IPS-11a (cell line): Measurements from ENCODE around the gene ALDH7A1.

Experiments
- H3K4me3 ChIP-seq: one replicate; pipeline ENCODE4 v1.5.1; 2013; ENCODE audit warnings: low read depth, low read length, control low read depth

The ALDH7A1 gene

DNA sequence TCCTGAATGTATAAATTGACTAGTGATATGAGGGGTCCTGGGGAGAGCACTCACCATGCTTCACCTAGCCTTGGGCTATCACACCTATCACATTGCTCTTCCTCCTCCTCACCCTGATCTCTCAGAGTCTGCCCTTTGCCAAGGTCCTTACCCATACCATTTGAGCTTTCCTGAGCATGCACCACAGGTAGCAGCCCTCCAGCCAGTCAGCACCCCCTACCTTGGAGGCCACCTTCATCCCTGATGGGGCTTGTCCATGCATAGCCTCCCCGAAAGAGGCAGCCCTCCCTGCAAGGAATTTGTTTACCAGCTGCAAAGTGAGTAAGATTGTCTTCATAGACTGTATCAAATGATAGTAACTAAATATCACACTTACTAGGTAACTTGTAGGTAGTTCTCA lies 83.1 kb downstream of the ALDH7A1 start:
- H3K4me3 ChIP-seq = no peak overlapping the region

DNA sequence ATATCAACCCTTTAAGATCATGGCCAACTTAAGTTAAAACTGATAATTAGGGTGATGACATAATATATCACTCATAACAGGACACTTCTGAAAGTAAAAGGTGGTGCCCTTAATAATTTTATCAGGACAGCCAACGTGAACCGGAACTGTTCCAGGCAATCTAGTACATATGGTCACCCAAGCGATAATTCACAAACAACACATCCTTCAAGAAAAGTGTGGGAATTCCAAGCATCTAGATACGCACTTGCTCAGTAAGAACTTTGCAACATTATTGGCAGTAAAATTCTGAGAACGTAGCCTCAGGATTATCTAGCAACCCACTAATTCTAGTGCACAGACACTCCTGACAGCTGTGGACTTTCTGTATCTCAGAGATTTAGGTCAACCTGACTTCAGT lies 85.7 kb downstream of the ALDH7A1 start:
- H3K4me3 ChIP-seq = no peak overlapping the region

DNA sequence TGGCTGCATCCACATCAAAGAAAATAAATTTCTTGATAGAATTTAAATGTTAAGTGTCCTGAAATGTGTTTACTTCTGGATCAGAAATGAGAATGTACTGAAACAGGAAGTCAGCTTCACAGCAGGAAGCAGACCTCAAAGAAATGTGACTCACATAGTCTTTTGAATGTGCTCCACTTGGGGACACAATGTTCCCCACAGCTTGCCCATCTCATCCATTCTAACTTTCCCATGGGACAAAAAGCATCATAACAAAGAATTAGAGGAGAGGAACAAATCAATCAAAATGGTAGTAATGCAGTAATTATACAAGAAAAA lies 86.1 kb downstream of the ALDH7A1 start:
- H3K4me3 ChIP-seq = no peak overlapping the region

DNA sequence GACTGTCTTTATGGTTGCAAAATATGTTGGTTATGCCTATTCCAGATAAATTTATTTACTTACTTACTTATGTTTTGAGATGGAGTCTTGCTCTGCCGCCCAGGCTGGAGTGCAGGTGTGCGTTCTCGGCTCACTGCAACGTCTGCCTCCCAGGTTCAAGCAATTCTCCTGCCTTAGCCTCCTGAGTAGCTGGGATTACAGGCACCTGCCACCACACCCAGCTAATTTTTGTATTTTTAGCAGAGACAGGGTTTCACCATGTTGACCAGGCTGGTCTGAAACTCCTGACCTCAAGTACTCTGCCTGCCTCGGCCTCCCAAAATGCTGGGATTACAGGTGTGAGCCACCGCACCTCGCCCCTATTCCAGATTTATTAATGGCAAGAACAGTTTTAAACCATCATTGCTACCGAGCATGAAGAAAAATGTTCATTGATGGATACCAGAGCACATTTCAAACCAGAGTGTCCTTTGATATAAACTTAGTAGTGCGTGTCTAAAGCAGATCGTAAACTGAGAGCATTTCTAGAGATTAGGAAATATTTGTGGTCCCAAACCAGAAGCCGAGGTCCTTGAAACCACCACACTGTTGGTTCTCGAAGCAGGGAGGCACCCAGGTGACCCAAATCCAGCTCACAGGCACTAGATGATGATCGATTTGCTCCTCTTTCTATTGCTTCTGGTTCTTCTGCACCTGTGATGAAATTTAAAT lies 86.6 kb downstream of the ALDH7A1 start:
- no peak overlapping the region for H3K4me3 ChIP-seq

GRCh38 chr5:126506079-126506478 lies 88.9 kb downstream of the ALDH7A1 start:
- no peak overlapping the region for H3K4me3 ChIP-seq

GRCh38 chr5:126503602-126504104 lies 91.4 kb downstream of the ALDH7A1 start:
- no peak overlapping the region for H3K4me3 ChIP-seq

- no peak overlapping the region for H3K4me3 ChIP-seq
Observed at GRCh38 chr5:126501448-126501847, 93.6 kb downstream of the ALDH7A1 start.

GRCh38 chr5:126499853-126500342 lies 95.1 kb downstream of the ALDH7A1 start:
- H3K4me3 ChIP-seq = no peak overlapping the region

- no peak overlapping the region for H3K4me3 ChIP-seq
Observed at GRCh38 chr5:126499278-126499677, 95.7 kb downstream of the ALDH7A1 start.

- no peak overlapping the region for H3K4me3 ChIP-seq
Observed at GRCh38 chr5:126497506-126497905, 97.5 kb downstream of the ALDH7A1 start.

- no peak overlapping the region for H3K4me3 ChIP-seq
Observed at GRCh38 chr5:126494393-126494792, 100.6 kb downstream of the ALDH7A1 start.

GRCh38 chr5:126492939-126493338 lies 102.1 kb downstream of the ALDH7A1 start:
- H3K4me3 ChIP-seq = no peak overlapping the region

- no peak overlapping the region for H3K4me3 ChIP-seq
Observed at GRCh38 chr5:126490167-126490940, 104.7 kb downstream of the ALDH7A1 start.

DNA sequence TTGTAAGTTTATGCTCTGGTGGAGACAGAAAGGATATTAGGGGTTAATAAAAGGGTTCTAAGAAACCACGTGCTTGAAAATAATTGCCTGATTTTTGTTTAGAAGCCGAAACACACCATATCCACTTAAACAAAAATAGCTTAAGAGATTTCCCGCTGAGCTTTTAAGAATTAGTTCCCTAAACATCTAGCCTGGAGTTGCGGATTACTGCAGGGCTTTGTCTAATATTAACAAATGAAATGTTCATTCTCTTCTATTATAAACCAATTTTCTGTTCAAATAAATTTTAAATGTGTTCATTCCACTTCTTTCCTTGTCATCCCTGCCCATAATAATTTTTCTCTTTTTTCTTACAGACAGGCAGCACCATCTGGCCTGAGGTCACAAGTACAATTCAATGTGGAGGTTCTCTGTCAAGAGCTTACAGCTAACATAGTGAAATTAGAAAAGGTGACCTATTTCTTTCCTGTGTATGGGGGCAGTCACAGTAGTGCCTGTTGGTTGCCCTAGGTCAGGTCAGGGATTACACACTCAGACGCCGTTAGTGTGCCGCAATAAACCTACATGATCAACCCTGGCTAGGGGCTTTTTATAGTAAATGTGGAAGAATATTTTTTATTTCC lies 106.5 kb downstream of the ALDH7A1 start:
- no peak overlapping the region for H3K4me3 ChIP-seq

DNA sequence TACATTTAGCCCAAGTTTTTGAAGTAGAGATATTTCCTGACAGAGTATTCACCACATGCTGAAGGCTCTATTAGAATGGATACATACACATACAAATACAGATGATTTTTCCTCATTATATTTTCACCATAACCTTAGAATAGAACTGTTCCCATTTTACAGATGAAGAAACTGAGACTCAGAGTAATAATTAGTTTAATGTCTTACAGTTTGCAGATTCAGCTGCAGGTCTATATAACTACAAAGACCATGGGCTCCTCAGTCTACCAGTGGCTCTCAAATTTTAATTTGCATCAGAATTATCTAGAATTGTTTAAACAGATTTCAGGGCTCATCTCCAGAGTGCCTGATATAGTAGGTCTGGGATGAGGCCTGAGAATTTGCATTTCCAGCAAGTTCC lies 107.4 kb downstream of the ALDH7A1 start:
- H3K4me3 ChIP-seq = no peak overlapping the region

- no peak overlapping the region for H3K4me3 ChIP-seq
Observed at GRCh38 chr5:126486332-126486731, 108.7 kb downstream of the ALDH7A1 start.

- no peak overlapping the region for H3K4me3 ChIP-seq
Observed at GRCh38 chr5:126484253-126484652, 110.8 kb downstream of the ALDH7A1 start.

DNA sequence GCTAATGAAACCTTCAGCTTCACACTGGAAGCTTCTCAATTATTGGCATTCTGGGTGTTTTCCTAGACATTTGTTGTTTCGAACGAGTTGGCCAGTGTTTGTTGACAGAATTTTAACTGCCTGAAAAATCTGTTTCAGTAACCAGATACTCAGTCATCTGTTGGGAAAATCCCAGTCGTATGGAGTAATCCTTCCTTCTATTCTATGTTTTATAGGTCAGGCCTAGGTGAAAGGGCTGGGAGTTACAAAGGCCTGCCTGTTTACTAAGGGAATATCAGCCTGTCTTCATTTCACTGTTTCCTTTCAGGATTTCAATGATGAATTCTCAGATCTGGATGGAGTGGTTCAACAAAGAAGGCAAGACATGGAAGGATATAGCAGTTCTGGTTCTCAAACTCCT lies 111.9 kb downstream of the ALDH7A1 start:
- no peak overlapping the region for H3K4me3 ChIP-seq

DNA sequence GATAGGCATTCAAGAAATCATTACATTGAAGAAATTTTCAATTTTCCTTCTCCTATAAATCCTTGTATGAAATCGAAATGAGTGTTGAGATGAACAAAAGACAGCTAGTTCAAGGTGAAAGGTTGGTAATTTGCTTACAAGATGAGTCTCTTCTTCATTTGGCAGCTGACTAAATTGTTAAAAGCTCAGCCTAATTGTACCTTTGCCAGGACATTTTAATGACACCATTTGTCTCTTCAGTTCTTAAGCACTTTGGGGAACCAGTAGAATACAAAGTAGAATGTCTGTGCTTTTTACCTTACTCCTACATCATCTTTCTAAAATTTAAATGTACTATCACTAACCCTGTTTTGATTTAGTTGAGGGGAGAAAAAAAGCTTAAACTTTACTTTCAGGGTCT lies 112.4 kb downstream of the ALDH7A1 start:
- H3K4me3 ChIP-seq = no peak overlapping the region

GRCh38 chr5:126481243-126481642 lies 113.8 kb downstream of the ALDH7A1 start:
- no peak overlapping the region for H3K4me3 ChIP-seq
